H1 (cell line): ENCODE results near the gene MILR1. TPM values are rescaled to one million over a fixed set of nuclear protein-coding genes. Genes with fewer than 3 reads are reported as not detected.

Experiments
- CTCF ChIA-PET: fragments of 300-600 bp; sonication (Branson Sonifier 250); formaldehyde crosslinking; loops from one replicate; lab custom pipeline; 2021; ENCODE audit not compliant: partially characterized antibody; lab: Charles Lee
- POLR2A ChIA-PET: fragments of 300-600 bp; sonication (Branson Sonifier 250); formaldehyde crosslinking; loops from one replicate; lab custom pipeline; 2021; ENCODE audit warnings: inconsistent platforms; ENCODE audit not compliant: partially characterized antibody; lab: Charles Lee
- DNase-seq, 2 experiments: peaks; one replicate each; pipeline versions ENCODE4 v3.0.0 to v3.0.0-alpha.2; 2010 to 2022; ENCODE audit warnings: low spot score in 2 of 2, low read depth in 1 of 2, mixed read lengths in 1 of 2
- FAIRE-seq: peaks from 2 replicates; lab custom pipeline; 2011; peaks lifted over from hg19 to GRCh38; lab: Jason Lieb, UNC
- H2AFZ ChIP-seq: 2 replicates; pipeline ENCODE4 v1.8.1; 2012; ENCODE audit warnings: low read length, inconsistent platforms
- H2AK5ac ChIP-seq: 2 replicates; pipeline ENCODE4 v1.6.1; 2013; ENCODE audit warnings: low read depth, low read length
- H2BK120ac ChIP-seq: replicated peaks from 2 replicates; pipeline ENCODE3; 2013; ENCODE audit warnings: low read depth, low read length, inconsistent platforms
- H2BK12ac ChIP-seq: 2 replicates; pipeline ENCODE4 v1.6.1; 2013; ENCODE audit warnings: low read depth, low read length
- H2BK15ac ChIP-seq: 2 replicates; pipeline ENCODE4 v1.6.1; 2013; ENCODE audit warnings: low read length
- H2BK20ac ChIP-seq: 2 replicates; pipeline ENCODE4 v1.6.1; 2013; ENCODE audit warnings: low read length
- H2BK5ac ChIP-seq: 2 replicates; pipeline ENCODE4 v1.6.1; 2013; ENCODE audit warnings: low read depth, low read length
- H3K14ac ChIP-seq: 2 replicates; pipeline ENCODE4 v1.6.1; 2013; ENCODE audit warnings: inconsistent platforms; ENCODE audit not compliant: insufficient read length
- H3K18ac ChIP-seq: 2 replicates; pipeline ENCODE4 v1.6.1; 2013; ENCODE audit warnings: low read length; ENCODE audit errors: extremely low read depth
- H3K23ac ChIP-seq: 2 replicates; pipeline ENCODE4 v1.6.1; 2013; ENCODE audit warnings: inconsistent platforms; ENCODE audit not compliant: insufficient read length
- H3K23me2 ChIP-seq: 2 replicates; pipeline ENCODE4 v1.6.1; 2013; ENCODE audit warnings: low read depth, low read length
- H3K27ac ChIP-seq: 2 replicates; pipeline ENCODE4 v1.6.1; 2011; ENCODE audit warnings: low read depth, low read length, inconsistent platforms
- H3K27me3 ChIP-seq, 4 experiments: replicated peaks in 1 of 4; 1 replicate in 1 of 4; 2 replicates in 3 of 4; pipeline versions ENCODE4 v1.6.1 to v1.8.1; 2011 to 2013; ENCODE audit warnings: low read length in 3 of 4, mild to moderate bottlenecking in 3 of 4, inconsistent platforms in 2 of 4, mixed read lengths in 2 of 4, moderate library complexity in 1 of 4; ENCODE audit not compliant: control insufficient read depth in 3 of 4, insufficient read depth in 3 of 4; ENCODE audit errors: extremely low read depth in 1 of 4
- H3K36me3 ChIP-seq, 4 experiments: 2 replicates each; pipeline versions ENCODE4 v1.6.1 to v1.8.1; 2011 to 2013; ENCODE audit warnings: mild to moderate bottlenecking in 4 of 4, low read length in 3 of 4, moderate library complexity in 2 of 4, control low read depth in 1 of 4, inconsistent platforms in 1 of 4; ENCODE audit not compliant: insufficient read depth in 4 of 4, control insufficient read depth in 2 of 4
- H3K4ac ChIP-seq: replicated peaks from 2 replicates; pipeline ENCODE3; 2013; ENCODE audit warnings: low read length, low read depth, mixed read lengths, inconsistent platforms; ENCODE audit not compliant: insufficient read length
- H3K4me1 ChIP-seq, 4 experiments: replicated peaks in 1 of 4; 1 replicate in 1 of 4; 2 replicates in 3 of 4; pipeline versions ENCODE4 v1.6.1 to v1.8.1; 2011 to 2013; ENCODE audit warnings: low read length in 3 of 4, inconsistent platforms in 2 of 4, mixed read lengths in 1 of 4; ENCODE audit not compliant: insufficient read depth in 4 of 4, control insufficient read depth in 3 of 4
- H3K4me2 ChIP-seq, 2 experiments: 2 replicates each; pipeline versions ENCODE4 v1.6.1 to v1.8.1; 2011 to 2013; ENCODE audit warnings: low read depth in 2 of 2, low read length in 2 of 2, control low read depth in 1 of 2, inconsistent platforms in 1 of 2, mild to moderate bottlenecking in 1 of 2; ENCODE audit not compliant: insufficient read depth in 1 of 2
- H3K4me3 ChIP-seq, 4 experiments: fragments of 200-600, 300-600 bp in 1 of 4; sonication (generic), shearing (Covaris generic), sonication (Bioruptor Twin) in 1 of 4; 2 replicates each; pipeline versions ENCODE4 v1.5.1 to v1.8.1; 2011 to 2016; ENCODE audit warnings: low read length in 4 of 4, low read depth in 3 of 4, control low read depth in 2 of 4, inconsistent platforms in 2 of 4, mild to moderate bottlenecking in 2 of 4, mixed read lengths in 1 of 4, moderate library complexity in 1 of 4; ENCODE audit not compliant: insufficient read depth in 2 of 4; ENCODE audit errors: extremely low read depth in 1 of 4
- H3K56ac ChIP-seq: replicated peaks from 2 replicates; pipeline ENCODE3; 2013; ENCODE audit warnings: low read depth, mild to moderate bottlenecking, mixed read lengths, low read length, inconsistent platforms; ENCODE audit not compliant: insufficient read length
- H3K79me1 ChIP-seq: 2 replicates; pipeline ENCODE4 v1.6.1; 2013; ENCODE audit warnings: low read depth, low read length, control low read depth
- H3K79me2 ChIP-seq, 2 experiments: 2 replicates each; pipeline versions ENCODE4 v1.6.1 to v1.8.1; 2012 to 2013; ENCODE audit warnings: low read length in 2 of 2, mild to moderate bottlenecking in 2 of 2, inconsistent platforms in 1 of 2; ENCODE audit not compliant: insufficient read depth in 2 of 2, control insufficient read depth in 1 of 2
- H3K9ac ChIP-seq, 4 experiments: replicated peaks in 1 of 4; 1 replicate in 1 of 4; 2 replicates in 3 of 4; pipeline versions ENCODE4 v1.6.1 to v1.8.1; 2011 to 2013; ENCODE audit warnings: low read depth in 3 of 4, low read length in 3 of 4, control low read depth in 2 of 4, mild to moderate bottlenecking in 2 of 4, moderate library complexity in 2 of 4, inconsistent platforms in 1 of 4; ENCODE audit errors: extremely low read depth in 1 of 4
- H3K9me3 ChIP-seq, 2 experiments: 2 replicates each; pipeline versions ENCODE4 v1.6.1 to v1.8.1; 2012 to 2013; ENCODE audit warnings: mild to moderate bottlenecking in 2 of 2, moderate library complexity in 2 of 2, control low read depth in 1 of 2, inconsistent platforms in 1 of 2, low read depth in 1 of 2, low read length in 1 of 2, mixed read lengths in 1 of 2; ENCODE audit not compliant: insufficient read depth in 2 of 2
- H4K20me1 ChIP-seq, 2 experiments: replicated peaks in 1 of 2; 2 replicates each; pipeline versions ENCODE3 to v1.8.1; 2011 to 2013; ENCODE audit warnings: inconsistent platforms in 2 of 2, low read length in 2 of 2, mild to moderate bottlenecking in 1 of 2; ENCODE audit not compliant: insufficient read depth in 2 of 2, control insufficient read depth in 1 of 2
- H4K5ac ChIP-seq: 2 replicates; pipeline ENCODE4 v1.6.1; 2013; ENCODE audit warnings: low read length, low read depth, mixed read lengths, inconsistent platforms; ENCODE audit not compliant: insufficient read length
- H4K8ac ChIP-seq: 2 replicates; pipeline ENCODE4 v1.8.0; 2013; ENCODE audit warnings: mild to moderate bottlenecking, moderate library complexity, low read length, inconsistent platforms; ENCODE audit not compliant: insufficient read depth; ENCODE audit errors: extremely low read depth
- H4K91ac ChIP-seq: replicated peaks from 2 replicates; pipeline ENCODE3; 2013; ENCODE audit warnings: low read length, mixed read lengths, inconsistent platforms; ENCODE audit not compliant: insufficient read length
- BACH1 ChIP-seq: IDR thresholded peaks from 2 replicates; pipeline ENCODE4 v1.6.1; 2012; ENCODE audit warnings: low read length, improper control_type of control experiment
- BRCA1 ChIP-seq: IDR thresholded peaks from 2 replicates; pipeline ENCODE4 v1.6.1; 2012; ENCODE audit warnings: low read depth, low read length, improper control_type of control experiment
- CBX5 ChIP-seq: fragments of 300-800, 300-1000 bp; sonication (generic); IDR thresholded peaks from 2 replicates; pipeline ENCODE4 v1.7.1; 2016; ENCODE audit warnings: antibody characterized with exemption, low read length, low read depth
- CREB1 ChIP-seq: IDR thresholded peaks from 2 replicates; pipeline ENCODE4 v1.6.1; 2012; ENCODE audit warnings: inconsistent platforms
- EP300 ChIP-seq, 2 experiments: IDR thresholded peaks; 1 replicate in 1 of 2; 2 replicates in 1 of 2; pipeline ENCODE4 v1.6.1; 2011 to 2012; ENCODE audit warnings: low read depth in 2 of 2, low read length in 2 of 2, mild to moderate bottlenecking in 2 of 2, borderline replicate concordance in 1 of 2, inconsistent platforms in 1 of 2, moderate library complexity in 1 of 2
- FOSL1 ChIP-seq: IDR thresholded peaks from 2 replicates; pipeline ENCODE4 v1.6.1; 2011; ENCODE audit warnings: mild to moderate bottlenecking, low read depth, low read length, moderate library complexity; ENCODE audit not compliant: insufficient read depth
- GABPA ChIP-seq: IDR thresholded peaks from 2 replicates; pipeline ENCODE4 v1.6.1; 2011; ENCODE audit warnings: mild to moderate bottlenecking, low read length, moderate library complexity, borderline replicate concordance; ENCODE audit not compliant: insufficient read depth
- KDM4A ChIP-seq: IDR thresholded peaks from one replicate; pipeline ENCODE4 v1.7.1; 2012; ENCODE audit warnings: low read depth, mild to moderate bottlenecking, moderate library complexity, low read length, inconsistent platforms; ENCODE audit not compliant: severe bottlenecking
- SRF ChIP-seq: IDR thresholded peaks from 2 replicates; pipeline ENCODE4 v1.6.1; 2011; ENCODE audit warnings: mild to moderate bottlenecking, low read depth, low read length, moderate library complexity
- TAF7 ChIP-seq: optimal IDR thresholded peaks from 2 replicates; pipeline ENCODE3; 2011; ENCODE audit warnings: low read depth, mild to moderate bottlenecking, inconsistent platforms, low read length, moderate library complexity, borderline replicate concordance
- WGBS, 2 experiments: shearing (Covaris generic) in 1 of 2; methylation state at CpG; one replicate each; pipeline versions ENCODE4 v1.1.6 to v1.1.7; 2013 to 2015; ENCODE audit warnings: low lambda C conversion rate in 2 of 2, mixed read lengths in 2 of 2, inconsistent platforms in 1 of 2, low coverage in 1 of 2, missing lambda C conversion rate in 1 of 2; ENCODE audit not compliant: insufficient replicate concordance in 2 of 2, insufficient coverage in 1 of 2, insufficient read length in 1 of 2; ENCODE audit errors: extremely low coverage in 1 of 2, missing lambda C conversion rate in 1 of 2; 5-methylcytosine and 5-hydroxymethylcytosine counted together
- polyA plus RNA-seq, 7 experiments: library from polyadenylated mRNA; depleted of rRNA in 3 of 7; stranded (reverse) in 5 of 7; unstranded in 2 of 7; fragments of >200 nt in 5 of 7; fragments of 200-250 nt in 2 of 7; gene quantifications; 1 replicate in 5 of 7; 2 replicates in 1 of 7; 4 replicates in 1 of 7; pipeline versions ENCODE4 v1.2.1 to v1.2.3, GENCODE V29; 2011 to 2013; ENCODE audit warnings: missing spikeins in 2 of 7, mixed read lengths in 2 of 7
- total RNA-seq: library from RNA; stranded (reverse); fragmentation: NEBNext Ultra II Directional; extraction: Animal tissue kit (Norgen Biotek cat#: 25700); gene quantifications from 2 replicates; pipeline ENCODE4 v1.2.1, GENCODE V29; 2021
- TF ChIP-seq, protein P1 (sequence below): IDR thresholded peaks from 2 replicates; pipeline ENCODE4 v1.6.1; 2011; ENCODE audit warnings: low read depth, mild to moderate bottlenecking, low read length; ENCODE audit not compliant: insufficient read depth
- TF ChIP-seq, protein P2 (sequence below): IDR thresholded peaks from 2 replicates; pipeline ENCODE4 v1.6.1; 2012; ENCODE audit warnings: inconsistent platforms

MILR1 gene
- total and polyA plus RNA-seq, 2 of the 8 experiments (the other 6 are each of a cell fraction or from before 2014, with no cell fraction given) = not detected

DNA sequence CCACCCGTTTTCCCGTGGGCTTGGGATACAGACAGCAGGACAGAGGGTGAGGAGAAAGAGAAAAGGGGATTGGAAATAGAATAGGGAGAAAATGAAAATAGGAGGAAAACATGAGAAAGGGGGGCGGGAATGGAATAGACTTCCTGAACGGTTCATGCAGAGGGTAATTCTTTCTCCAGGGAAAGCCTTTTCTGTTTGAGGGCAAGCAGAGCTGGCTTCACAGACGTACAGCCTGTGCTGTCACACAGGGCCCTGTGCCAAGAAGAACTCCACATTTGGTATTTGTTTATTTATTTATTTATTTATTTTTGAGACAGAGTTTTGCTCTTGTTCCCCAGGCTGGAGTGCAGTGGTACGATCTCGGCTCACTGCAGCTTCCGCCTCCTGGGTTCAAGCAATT, 12.0 kb downstream of the MILR1 start:
- FAIRE-seq (no peak), DNase-seq (no peak)
- H3K79me1 ChIP-seq = no peaks in the 10 kb centered on the region
- H2AK5ac ChIP-seq = no peak overlapping the region
- no peaks in the 10 kb centered on the region for H3K9me3 ChIP-seq
- 94 to 100% methylated on average over 1 to 8 of the region's 8 CpGs for WGBS, 2 experiments
- no peaks in the 10 kb centered on the region for H3K23me2 ChIP-seq
- H3K4me3 ChIP-seq = no peak overlapping the region
- H3K18ac ChIP-seq = no peak overlapping the region
- H2BK12ac ChIP-seq = no peak overlapping the region
- no peaks in the 10 kb centered on the region for H3K36me3 ChIP-seq
- H4K5ac ChIP-seq = no peak overlapping the region
- no peak overlapping the region for H3K14ac ChIP-seq
- no peak overlapping the region for H2BK20ac ChIP-seq
- H3K27me3 ChIP-seq = no peaks in the 10 kb centered on the region; a peak in 1 of 7 replicates
- H3K4ac ChIP-seq = no peak overlapping the region
- H4K20me1 ChIP-seq = no peaks in the 10 kb centered on the region
- ChIA-PET CTCF (interaction anchor here (0.6 to 1.3 kb wide), 2 partner anchors 41 to 183 kb away, joined by 3 read pairs; no protein-coding TSS in a partner anchor), POLR2A (no interaction called here)
- no peak overlapping the region for H3K56ac ChIP-seq
- no peak overlapping the region for H3K27ac ChIP-seq
- H2BK5ac ChIP-seq = no peak overlapping the region
- no peaks in the 10 kb centered on the region for H3K79me2 ChIP-seq
- H3K9ac ChIP-seq = no peak overlapping the region
- H2AFZ ChIP-seq = no peak overlapping the region
- no peak overlapping the region for H3K23ac ChIP-seq
- no peak overlapping the region for H4K91ac ChIP-seq
- H2BK120ac ChIP-seq = no peak overlapping the region
- H2BK15ac ChIP-seq = no peak overlapping the region
- no peak overlapping the region for H3K4me2 ChIP-seq
- no peak overlapping the region for H4K8ac ChIP-seq
- no peaks in the 10 kb centered on the region for H3K4me1 ChIP-seq
- TF ChIP-seq KDM4A (no peak), CBX5 (no peak), EP300 (IDR thresholded peaks at IDR 0.05; ENCODE audit: borderline replicate concordance in 1 of 2, low read depth in 2 of 2, low read length in 2 of 2) (no peak), BACH1 (no peak), BRCA1 (no peak), TAF7 (no peak), CREB1 (no peak), SRF (no peak), FOSL1 (no peak), GABPA (no peak)
- TF ChIP-seq, protein P1, sequence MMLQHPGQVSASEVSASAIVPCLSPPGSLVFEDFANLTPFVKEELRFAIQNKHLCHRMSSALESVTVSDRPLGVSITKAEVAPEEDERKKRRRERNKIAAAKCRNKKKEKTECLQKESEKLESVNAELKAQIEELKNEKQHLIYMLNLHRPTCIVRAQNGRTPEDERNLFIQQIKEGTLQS = no peak
- TF ChIP-seq, protein P2, sequence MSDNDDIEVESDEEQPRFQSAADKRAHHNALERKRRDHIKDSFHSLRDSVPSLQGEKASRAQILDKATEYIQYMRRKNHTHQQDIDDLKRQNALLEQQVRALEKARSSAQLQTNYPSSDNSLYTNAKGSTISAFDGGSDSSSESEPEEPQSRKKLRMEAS = no peak
